GM19397 (cell line): ENCODE measurements around the gene KIF25.

Source experiments
- ATAC-seq: cut with Tn5 transposase; IDR thresholded peaks from one replicate; pipeline ENCODE4 v1.9.1; 2021; ENCODE audit warnings: mild to moderate bottlenecking, moderate library complexity; ENCODE audit not compliant: unreplicated experiment

Gene KIF25

GRCh38 chr6:168047841-168048723, 50.6 kb downstream of the KIF25 start:
- no peak for ATAC-seq

- ATAC-seq = no peak
These were observed 51.2 kb downstream of the KIF25 start for GRCh38 chr6:168048724-168049025.

GRCh38 chr6:168049277-168049676, 51.8 kb downstream of the KIF25 start:
- ATAC-seq = no peak

GRCh38 chr6:168049706-168050224, 52.3 kb downstream of the KIF25 start:
- ATAC-seq = no peak

GRCh38 chr6:168050225-168050880, 52.9 kb downstream of the KIF25 start:
- ATAC-seq = no peak

DNA sequence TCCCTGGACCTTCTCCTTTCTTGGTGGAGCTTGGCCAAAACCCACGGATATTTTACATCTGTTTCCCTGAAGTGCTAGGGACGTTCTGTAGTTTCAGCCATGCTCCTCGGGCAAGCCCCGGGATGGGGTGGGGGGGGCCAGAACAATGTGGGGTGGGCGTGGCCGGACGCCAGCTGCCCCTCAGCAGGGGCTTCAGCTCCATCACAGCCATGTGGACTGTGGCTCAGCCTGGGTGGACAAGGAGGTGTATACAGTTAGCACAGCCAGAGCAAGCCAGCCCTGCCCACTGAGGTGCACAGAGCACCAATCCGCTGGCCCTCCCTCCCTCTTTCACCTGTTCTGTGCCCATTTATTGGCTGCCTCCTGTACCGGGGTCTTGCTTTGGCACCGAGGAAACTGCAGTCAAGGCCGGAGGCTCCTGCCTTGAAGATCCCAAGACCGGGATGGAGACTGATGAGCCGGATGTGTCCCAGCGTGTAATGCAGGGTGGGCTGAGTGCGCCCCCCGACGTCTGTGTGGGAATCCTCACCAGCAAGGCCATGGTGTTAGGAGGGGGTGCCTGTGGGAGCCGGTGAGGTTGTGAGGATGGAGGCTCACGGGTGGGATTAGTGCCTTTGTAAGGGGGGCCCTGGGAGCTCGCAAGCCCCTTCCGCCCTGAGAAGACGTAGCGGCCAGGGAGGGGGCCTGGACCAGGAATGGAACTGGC, 53.6 kb downstream of the KIF25 start:
- no peak for ATAC-seq

DNA sequence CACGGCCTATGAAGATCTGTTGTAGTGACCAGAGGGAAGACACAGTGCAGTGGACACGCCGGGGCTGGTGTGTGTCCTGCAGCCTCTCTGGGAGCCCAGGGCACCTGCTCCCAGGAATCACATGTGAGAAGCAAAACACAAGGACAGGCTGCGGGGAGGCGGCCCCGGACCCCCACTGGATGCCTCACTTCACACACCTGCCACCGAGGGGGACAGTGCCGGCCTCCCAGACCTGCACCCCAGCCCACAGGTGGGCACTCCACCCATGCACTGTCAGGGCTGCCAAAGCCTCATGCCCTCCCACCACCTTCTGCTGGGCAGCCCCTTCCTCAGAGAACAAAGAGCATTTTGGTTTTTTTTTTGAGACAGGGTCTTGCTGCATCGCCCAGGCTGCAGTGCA, 54.2 kb downstream of the KIF25 start:
- ATAC-seq = no peak

GRCh38 chr6:168052291-168052891, 54.9 kb downstream of the KIF25 start:
- ATAC-seq = no peak

DNA sequence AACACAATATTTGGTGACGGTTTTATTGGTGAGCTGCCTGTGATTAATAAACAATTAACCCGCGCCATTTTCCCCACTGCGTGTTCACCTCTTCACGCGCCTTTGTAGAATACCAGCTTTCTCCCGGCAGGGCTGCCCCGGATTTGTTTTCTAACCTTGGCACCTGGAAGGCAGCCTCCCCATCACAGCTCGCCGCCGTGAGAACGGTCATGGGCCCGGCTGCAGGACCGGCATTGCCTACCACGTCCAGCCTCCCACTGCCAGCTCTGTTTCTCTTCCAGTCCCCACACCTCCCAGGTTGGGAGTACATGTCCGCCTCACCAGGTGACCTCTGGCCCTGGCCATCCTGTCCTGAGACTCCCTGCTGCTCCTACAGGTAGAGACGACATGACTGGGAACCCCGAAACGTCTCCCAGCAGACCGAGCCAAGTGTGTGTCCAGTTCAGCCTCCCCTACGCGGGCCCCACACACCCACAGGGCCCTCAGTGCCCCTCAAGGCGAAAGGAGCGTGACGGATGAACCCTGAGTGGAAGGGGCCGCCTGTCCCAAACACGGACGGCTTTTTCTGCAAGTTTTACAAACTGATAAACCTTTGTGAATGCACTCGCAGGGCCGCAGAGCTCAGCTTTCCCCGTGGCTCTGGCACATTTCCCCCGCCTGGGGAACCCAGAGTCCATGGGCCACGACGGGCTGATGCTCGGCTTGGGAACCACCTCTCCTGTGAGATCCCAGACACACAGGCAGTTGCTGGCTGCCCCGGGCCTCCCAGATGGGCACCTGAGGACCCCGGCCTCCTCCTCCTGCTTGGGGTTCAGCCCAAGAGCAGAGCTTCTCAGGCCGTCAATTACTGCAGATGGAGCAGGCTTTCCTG, 55.9 kb downstream of the KIF25 start:
- ATAC-seq = no peak

- no peak for ATAC-seq
These were observed 56.5 kb downstream of the KIF25 start for GRCh38 chr6:168053957-168054471.

DNA sequence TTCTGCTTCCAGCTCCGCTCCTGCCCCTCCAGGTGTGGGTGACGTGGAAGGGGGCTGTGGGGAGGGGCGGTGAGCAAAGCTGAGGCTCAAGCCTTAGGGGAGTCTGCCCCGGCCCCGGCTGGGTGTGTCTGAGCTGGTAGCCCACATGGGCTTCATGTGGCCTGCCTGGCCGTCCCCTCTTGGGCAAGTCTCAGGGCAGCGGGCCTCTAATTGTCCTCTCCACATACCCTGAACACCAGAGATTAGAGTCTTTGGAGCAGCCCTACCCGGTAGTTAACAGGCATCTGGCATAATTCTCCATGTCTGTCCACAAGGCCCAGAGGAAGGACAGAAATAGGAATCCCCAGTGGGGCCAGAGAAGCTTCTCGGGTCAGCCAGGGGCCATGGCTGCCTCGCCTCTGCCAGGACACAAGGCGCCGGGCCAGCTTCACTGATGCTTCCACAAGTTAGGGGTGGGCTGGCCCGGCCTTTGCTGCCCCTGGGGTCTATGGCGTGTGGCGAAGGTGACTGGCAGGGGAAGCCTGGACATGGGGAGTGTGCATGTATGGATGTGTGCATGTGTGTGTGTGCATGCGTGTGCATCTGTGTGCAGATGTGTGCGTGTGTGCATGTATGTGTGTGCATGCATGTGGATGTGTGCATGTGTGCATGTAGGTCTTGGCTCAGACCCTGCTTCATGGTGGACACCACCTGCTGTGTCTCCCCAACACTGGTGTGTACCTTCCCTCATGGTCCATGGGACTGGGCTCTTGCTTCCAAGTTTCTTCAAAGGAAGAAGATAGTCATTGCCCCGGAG, 57.5 kb downstream of the KIF25 start:
- ATAC-seq = no peak

DNA sequence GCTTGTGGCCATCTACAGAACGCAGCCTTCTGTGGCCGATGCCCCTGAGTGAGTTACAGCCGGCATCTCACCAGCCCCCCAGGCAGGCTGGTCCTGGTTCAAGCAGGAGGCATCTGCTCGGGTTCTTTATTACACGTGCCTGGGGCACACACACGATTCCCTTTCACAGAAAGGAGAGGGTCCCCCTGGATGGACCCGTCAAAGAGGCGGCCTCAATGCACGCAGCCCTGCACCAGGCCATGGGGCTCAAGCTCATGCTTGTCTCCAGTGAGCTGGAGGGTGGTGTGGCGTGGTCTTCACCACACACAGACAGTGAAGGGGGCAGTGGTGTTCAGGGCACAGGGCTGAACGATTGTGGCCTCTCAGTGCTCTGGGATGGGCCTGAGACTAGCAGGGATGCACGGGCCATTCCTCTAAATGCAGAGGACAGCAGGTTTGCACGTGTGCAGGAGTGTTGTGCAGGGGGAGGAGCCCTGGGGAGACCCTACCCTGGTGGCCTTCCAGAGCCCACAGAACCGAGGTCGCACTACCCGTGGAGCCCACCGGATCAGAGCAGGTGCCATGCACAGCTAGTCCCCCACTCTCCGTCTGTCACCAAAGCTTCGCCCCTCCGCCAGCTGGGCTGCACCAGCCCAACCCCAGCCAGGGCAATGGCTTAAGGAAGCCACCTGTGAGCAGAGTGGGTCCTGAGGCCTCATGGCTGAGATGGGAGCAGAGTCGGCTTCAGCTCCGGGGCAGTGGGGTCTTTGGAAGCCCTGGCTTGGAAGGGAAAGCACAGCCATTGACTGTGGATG, 58.4 kb downstream of the KIF25 start:
- ATAC-seq = no peak

DNA sequence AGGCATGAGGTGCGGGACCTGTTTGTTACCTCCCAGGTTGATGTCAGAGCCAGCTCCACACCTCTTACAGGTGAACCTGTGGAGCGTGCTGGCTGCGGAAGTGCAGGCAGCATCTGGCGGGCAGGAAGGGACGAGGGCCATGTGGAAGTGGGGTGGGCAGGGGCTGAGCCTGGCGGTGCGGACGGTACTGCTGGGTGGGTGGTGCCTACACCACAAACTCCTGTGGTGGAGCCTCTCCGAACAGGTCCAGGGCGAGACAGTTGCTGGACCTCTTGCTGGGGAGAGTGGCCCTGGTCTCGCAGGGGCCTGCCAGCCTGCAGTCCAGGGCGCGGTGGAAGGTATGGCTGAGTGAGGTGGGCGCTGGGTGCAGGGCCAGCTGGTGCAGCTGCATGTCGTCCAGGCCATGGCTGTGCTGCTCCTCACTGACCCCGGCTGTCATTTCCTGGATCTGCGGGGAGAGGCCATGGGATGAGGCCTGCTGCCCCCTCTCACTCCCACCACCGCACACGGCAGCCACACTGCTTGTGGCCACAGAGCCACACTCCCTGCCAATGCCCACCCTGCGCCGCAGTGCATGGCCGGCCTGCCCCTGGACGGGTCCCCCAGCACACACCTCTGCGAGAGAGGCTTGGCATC, 59.5 kb downstream of the KIF25 start:
- ATAC-seq = no peak

DNA sequence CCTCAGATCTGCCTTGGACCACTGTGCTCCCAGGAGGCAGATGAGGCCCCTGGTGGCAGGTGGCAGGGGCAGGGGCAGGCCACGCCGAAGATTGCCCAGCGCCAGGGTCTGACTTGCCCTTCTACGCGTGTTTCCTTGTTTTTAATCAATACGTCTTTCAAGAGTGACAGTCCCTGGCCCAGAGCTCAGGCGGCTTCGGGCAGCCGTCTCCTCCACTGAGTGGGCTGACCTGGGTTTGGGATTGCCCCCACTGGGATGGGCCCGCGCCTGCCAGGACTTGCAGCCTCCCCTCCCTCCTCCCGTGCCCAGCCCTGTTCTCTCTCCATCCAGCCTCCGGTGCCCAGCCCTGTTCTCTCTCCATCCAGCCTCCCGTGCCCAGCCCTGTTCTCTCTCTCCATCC, 60.4 kb downstream of the KIF25 start:
- no peak for ATAC-seq

DNA sequence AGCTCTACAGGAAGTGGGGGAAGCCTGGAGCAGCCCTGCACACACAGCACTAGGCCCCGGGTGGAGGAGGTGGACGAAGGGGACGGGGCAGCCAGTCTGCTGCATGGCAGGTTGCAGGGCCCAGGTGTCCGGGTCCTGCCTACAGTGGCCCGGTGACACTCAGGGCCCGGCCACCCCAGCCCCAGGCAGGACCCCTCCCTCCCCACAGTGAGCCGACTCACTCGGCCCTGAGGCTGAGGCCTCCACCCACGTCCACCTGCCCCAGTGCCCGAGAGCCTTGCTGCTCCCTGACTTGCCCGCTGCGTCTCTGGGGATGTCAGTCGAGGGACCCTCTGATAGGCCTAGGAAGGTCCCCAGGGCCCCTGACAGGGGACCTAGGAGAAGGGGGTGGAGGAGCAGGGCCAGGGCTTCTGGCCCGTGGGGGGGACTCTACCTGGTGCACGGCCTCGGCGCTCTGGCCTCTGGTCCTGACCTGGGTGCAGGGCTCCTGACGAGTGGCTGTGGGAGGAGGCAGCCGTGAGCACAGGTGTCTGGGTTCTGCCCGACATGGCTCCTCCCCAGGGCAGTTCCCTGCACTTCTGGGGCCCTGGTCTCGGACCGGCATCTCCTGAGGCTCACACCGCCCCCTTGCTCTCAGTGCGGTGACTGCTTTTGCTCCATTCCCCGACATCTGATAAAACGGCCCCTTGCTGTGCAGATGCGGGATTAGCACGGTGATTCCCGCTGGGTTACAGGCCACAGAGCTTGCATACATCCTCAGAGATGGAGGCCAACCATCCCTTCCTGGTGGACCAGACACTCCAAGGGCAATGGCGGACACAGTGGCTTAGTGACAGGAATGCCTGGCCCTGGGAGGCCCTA, 61.5 kb downstream of the KIF25 start:
- ATAC-seq = no peak

DNA sequence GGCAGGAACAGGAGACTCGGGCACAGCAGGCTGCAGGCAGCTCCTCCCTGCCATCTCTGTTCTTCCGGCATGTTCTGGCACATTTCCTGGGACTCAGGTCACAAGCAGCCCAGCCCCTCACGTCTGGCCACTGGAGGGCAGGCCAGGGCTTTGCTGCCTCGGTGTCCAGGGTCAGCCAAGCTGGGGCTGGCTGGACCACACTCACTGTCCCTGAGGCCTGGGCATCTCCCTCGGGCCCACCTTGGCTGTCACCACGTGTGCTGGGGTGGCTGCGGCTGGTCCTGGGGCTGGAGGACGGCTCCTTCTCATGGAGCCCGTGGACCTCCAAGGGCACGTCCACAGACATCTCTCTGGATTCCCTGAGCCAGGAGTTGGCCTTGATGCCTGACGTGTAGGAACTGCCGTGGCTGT, 63.1 kb downstream of the KIF25 start:
- ATAC-seq = no peak
